ENCODE data around the gene GPN1. TPM values are rescaled to one million over a fixed set of nuclear protein-coding genes. Genes with fewer than 3 reads are reported as not detected.

Gene GPN1
- total RNA-seq, 4 donors from 2014 or later, result 21.0 to 30.0 (median 25.0) TPM

- in situ Hi-C loops (cut with MboI; ENCODE audit: low sequenced_read_pairs in 4 of 4), result no loop called here
Observed at GRCh38 chr2:27687232-27687631, 58.4 kb downstream of the GPN1 start.

GRCh38 chr2:27689424-27689823 lies 60.6 kb downstream of the GPN1 start:
- Histone ChIP-seq H3K27me3 (no peaks in the 10 kb centered on the region), H3K4me1 (peaks cover 3 to 11% of the 10 kb centered on the region in 2 donors), H3K9me3 (no peaks in the 10 kb centered on the region), H3K27ac (peak overlapping the region; percentile 70 to 87 (median 74)), H3K4me3 (no peak overlapping the region), H3K36me3 (peaks cover 0 to 20% of the 10 kb centered on the region in 2 donors)
- intact Hi-C loops (cut with DNase I; ENCODE audit: low total_unique reads), result loop anchor here (10.0 kb wide), 1 partner anchor 1495 kb away; no protein-coding TSS in a partner anchor
- DNase-seq (peak; percentile 42 to 76), ATAC-seq (peak; percentile 78 to 96)
- in situ Hi-C loops (cut with MboI; ENCODE audit: low sequenced_read_pairs in 4 of 4), result no loop called here
- TF ChIP-seq CTCF (IDR thresholded peaks at IDR 0.05 in 4 of 5, conservative IDR thresholded peaks at IDR 0.05 in 1 of 5) (no peak), POLR2A (IDR thresholded peaks at IDR 0.05) (no peak)

More at GRCh38 chr2:27687232-27687631, 58.4 kb downstream of the GPN1 start:
- Histone ChIP-seq H3K27me3 (no peaks in the 10 kb centered on the region), H3K27ac (peak overlapping the region in 2 of 4 donors; percentile 70 to 87), H3K9me3 (no peaks in the 10 kb centered on the region), H3K36me3 (peaks cover 0 to 20% of the 10 kb centered on the region in 2 donors), H3K4me1 (peaks cover 3 to 11% of the 10 kb centered on the region in 2 donors), H3K4me3 (no peak overlapping the region)
- ATAC-seq (no peak), DNase-seq (no peak)
- TF ChIP-seq CTCF (IDR thresholded peaks at IDR 0.05 in 4 of 5, conservative IDR thresholded peaks at IDR 0.05 in 1 of 5), result no peak
- TF ChIP-seq POLR2A (IDR thresholded peaks at IDR 0.05), result no peak
- intact Hi-C loops (cut with DNase I; ENCODE audit: low total_unique reads), result loop anchor here (10.0 kb wide), 1 partner anchor 1498 kb away; no protein-coding TSS in a partner anchor

- peaks cover 3 to 11% of the 10 kb centered on the region in 2 donors for H3K4me1 ChIP-seq
- H3K27me3 ChIP-seq, result no peaks in the 10 kb centered on the region
- intact Hi-C loops (cut with DNase I; ENCODE audit: low total_unique reads) (no loop called here), in situ Hi-C loops (cut with MboI; ENCODE audit: low sequenced_read_pairs in 4 of 4) (no loop called here)
- no peak for TF ChIP-seq POLR2A (IDR thresholded peaks at IDR 0.05)
- TF ChIP-seq CTCF (IDR thresholded peaks at IDR 0.05 in 4 of 5, conservative IDR thresholded peaks at IDR 0.05 in 1 of 5), result no peak
- ATAC-seq (no peak), DNase-seq (no peak)
- no peak overlapping the region for H3K4me3 ChIP-seq
- peaks cover 0 to 24% of the 10 kb centered on the region in 2 donors for H3K36me3 ChIP-seq
- H3K9me3 ChIP-seq, result no peaks in the 10 kb centered on the region
- peak overlapping the region; percentile 70 to 87 (median 74) for H3K27ac ChIP-seq
Observed at GRCh38 chr2:27690052-27690451, 61.2 kb downstream of the GPN1 start.

- intact Hi-C loops (cut with DNase I; ENCODE audit: low total_unique reads) (no loop called here), in situ Hi-C loops (cut with MboI; ENCODE audit: low sequenced_read_pairs in 4 of 4) (no loop called here)
- H3K4me3 ChIP-seq, result no peak overlapping the region
- no peak overlapping the region for H3K27ac ChIP-seq
- no peak for DNase-seq
- H3K9me3 ChIP-seq, result no peaks in the 10 kb centered on the region
- TF ChIP-seq CTCF (IDR thresholded peaks at IDR 0.05 in 4 of 5, conservative IDR thresholded peaks at IDR 0.05 in 1 of 5), result no peak
- TF ChIP-seq POLR2A (IDR thresholded peaks at IDR 0.05), result no peak
- H3K27me3 ChIP-seq, result no peaks in the 10 kb centered on the region
- H3K4me1 ChIP-seq, result peaks cover 11 to 16% of the 10 kb centered on the region in 2 donors
- peaks cover 0 to 15% of the 10 kb centered on the region in 2 donors for H3K36me3 ChIP-seq
- no peak for ATAC-seq
Observed at GRCh38 chr2:27697660-27698059, 68.8 kb downstream of the GPN1 start.

Other genes starting within 250 kb of the GPN1 start
- 1 to 10 TPM; 2.0 to 7.6 (median 4.5) TPM for gene ZNF513, start 248.3 kb upstream of the GPN1 start, total RNA-seq
- gene PPM1G, start 219.5 kb upstream of the GPN1 start, total RNA-seq, result 100 to 1,000 TPM in 1 of 4 donors, 10 to 100 TPM in 3; 47.2 to 111 (median 92.2) TPM
- 100 to 1,000 TPM in 3 of 4 donors, 10 to 100 TPM in 1; 91.8 to 125 (median 120) TPM for gene NRBP1, start 200.4 kb upstream of the GPN1 start, total RNA-seq
- 1 to 10 TPM in 1 of 4 donors, under 1 TPM in 1, not detected in 2; 0.93 to 2.1 TPM for gene KRTCAP3, start 186.7 kb upstream of the GPN1 start, total RNA-seq
- 10 to 100 TPM in 2 of 4 donors, 1 to 10 TPM in 2; 3.1 to 16.8 (median 8.6) TPM for gene IFT172, start 139.3 kb upstream of the GPN1 start, total RNA-seq
- 1 to 10 TPM; 2.0 to 6.4 (median 3.1) TPM for gene FNDC4, start 133.8 kb upstream of the GPN1 start, total RNA-seq
- gene GCKR, start 132.2 kb upstream of the GPN1 start, total RNA-seq, result under 1 TPM in 1 of 4 donors, not detected in 3; 0.40 TPM
- gene ZNF512, start 46.0 kb upstream of the GPN1 start, total RNA-seq, result 10 to 100 TPM in 2 of 4 donors, 1 to 10 TPM in 2; 5.8 to 15.6 (median 8.4) TPM
- gene CCDC121, start within 50 bp of the GPN1 start, total RNA-seq, result 1 to 10 TPM in 3 of 4 donors, under 1 TPM in 1; 0.56 to 2.0 (median 1.3) TPM
- gene SUPT7L, start 34.6 kb downstream of the GPN1 start, total RNA-seq, result 10 to 100 TPM; 14.6 to 26.0 (median 21.9) TPM
- 10 to 100 TPM; 32.1 to 44.2 (median 34.6) TPM for gene SLC4A1AP, start 34.8 kb downstream of the GPN1 start, total RNA-seq
- 100 to 1,000 TPM; 231 to 500 (median 388) TPM for gene MRPL33, start 142.7 kb downstream of the GPN1 start, total RNA-seq

Measured in gastrocnemius medialis (tissue), 4 donors.